ENCODE measurements around the gene KRT81.
A peak's percentile ranks its signal among the peaks of the same experiment; 100 is the strongest.

DNA sequence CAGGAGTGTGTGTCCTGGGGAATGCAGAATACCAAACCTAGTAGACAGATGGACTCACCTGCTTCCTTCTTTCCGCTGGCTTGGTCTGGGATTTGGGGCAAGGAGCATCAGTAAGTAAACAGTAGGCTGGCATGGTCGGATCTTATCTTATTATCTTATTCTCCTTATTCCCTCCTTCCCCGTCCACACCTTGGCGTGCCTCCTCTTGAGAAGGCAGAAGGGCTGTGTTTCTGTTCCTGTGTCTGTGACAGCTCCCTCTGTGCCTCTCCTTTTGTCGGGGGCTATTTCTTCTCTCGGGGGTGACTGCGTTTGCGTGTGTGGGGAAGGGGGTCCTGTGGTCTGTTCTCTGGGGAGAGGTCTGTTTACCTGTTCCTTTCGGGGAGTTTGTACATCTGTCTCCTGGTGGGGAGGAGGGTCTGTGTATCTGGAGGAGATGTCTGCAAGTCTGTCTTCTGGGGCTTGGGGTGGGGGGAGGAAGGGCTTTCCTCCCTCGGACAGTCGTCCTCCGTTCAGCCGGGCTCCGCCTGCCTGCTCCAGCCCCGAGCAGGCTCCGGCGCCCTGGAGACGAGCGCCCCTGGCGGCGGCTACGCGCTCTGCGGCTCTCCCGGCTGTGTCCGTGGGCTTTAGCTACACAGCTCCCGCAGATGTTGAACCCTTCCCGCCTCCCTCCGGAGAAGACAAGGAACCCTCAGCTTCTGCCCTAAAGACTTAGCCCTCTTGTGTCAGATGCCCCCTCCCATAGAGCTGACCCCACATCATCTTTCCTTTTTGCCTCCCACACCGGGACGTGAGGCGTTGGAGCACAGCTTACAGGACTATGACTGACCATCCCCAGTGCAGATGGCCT, 12.5 kb downstream of the KRT81 start:
- TF ChIP-seq, protein P1, sequence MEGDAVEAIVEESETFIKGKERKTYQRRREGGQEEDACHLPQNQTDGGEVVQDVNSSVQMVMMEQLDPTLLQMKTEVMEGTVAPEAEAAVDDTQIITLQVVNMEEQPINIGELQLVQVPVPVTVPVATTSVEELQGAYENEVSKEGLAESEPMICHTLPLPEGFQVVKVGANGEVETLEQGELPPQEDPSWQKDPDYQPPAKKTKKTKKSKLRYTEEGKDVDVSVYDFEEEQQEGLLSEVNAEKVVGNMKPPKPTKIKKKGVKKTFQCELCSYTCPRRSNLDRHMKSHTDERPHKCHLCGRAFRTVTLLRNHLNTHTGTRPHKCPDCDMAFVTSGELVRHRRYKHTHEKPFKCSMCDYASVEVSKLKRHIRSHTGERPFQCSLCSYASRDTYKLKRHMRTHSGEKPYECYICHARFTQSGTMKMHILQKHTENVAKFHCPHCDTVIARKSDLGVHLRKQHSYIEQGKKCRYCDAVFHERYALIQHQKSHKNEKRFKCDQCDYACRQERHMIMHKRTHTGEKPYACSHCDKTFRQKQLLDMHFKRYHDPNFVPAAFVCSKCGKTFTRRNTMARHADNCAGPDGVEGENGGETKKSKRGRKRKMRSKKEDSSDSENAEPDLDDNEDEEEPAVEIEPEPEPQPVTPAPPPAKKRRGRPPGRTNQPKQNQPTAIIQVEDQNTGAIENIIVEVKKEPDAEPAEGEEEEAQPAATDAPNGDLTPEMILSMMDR (IDR thresholded peaks at IDR 0.05): peak; percentile 99
- TF ChIP-seq, protein P2, sequence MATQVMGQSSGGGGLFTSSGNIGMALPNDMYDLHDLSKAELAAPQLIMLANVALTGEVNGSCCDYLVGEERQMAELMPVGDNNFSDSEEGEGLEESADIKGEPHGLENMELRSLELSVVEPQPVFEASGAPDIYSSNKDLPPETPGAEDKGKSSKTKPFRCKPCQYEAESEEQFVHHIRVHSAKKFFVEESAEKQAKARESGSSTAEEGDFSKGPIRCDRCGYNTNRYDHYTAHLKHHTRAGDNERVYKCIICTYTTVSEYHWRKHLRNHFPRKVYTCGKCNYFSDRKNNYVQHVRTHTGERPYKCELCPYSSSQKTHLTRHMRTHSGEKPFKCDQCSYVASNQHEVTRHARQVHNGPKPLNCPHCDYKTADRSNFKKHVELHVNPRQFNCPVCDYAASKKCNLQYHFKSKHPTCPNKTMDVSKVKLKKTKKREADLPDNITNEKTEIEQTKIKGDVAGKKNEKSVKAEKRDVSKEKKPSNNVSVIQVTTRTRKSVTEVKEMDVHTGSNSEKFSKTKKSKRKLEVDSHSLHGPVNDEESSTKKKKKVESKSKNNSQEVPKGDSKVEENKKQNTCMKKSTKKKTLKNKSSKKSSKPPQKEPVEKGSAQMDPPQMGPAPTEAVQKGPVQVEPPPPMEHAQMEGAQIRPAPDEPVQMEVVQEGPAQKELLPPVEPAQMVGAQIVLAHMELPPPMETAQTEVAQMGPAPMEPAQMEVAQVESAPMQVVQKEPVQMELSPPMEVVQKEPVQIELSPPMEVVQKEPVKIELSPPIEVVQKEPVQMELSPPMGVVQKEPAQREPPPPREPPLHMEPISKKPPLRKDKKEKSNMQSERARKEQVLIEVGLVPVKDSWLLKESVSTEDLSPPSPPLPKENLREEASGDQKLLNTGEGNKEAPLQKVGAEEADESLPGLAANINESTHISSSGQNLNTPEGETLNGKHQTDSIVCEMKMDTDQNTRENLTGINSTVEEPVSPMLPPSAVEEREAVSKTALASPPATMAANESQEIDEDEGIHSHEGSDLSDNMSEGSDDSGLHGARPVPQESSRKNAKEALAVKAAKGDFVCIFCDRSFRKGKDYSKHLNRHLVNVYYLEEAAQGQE (IDR thresholded peaks at IDR 0.05; ENCODE audit: insufficient read depth in 1 of 2, low read depth in 2 of 2, low read length in 1 of 2): no peak
- TF ChIP-seq POLR2AphosphoS5 (IDR thresholded peaks at IDR 0.05; ENCODE audit: low read depth, low read length) (no peak), TCF7L2 (IDR thresholded peaks at IDR 0.05; ENCODE audit: low read depth, low read length) (no peak)

All from Panc1 (cell line).